Measurements from ENCODE around the gene ITIH2.
"Not testable (repeated sequence)": the region's sequence is repeated elsewhere in the genome, so short reads cannot be mapped to it uniquely, and the experiment has no call there.

The ITIH2 gene

DNA sequence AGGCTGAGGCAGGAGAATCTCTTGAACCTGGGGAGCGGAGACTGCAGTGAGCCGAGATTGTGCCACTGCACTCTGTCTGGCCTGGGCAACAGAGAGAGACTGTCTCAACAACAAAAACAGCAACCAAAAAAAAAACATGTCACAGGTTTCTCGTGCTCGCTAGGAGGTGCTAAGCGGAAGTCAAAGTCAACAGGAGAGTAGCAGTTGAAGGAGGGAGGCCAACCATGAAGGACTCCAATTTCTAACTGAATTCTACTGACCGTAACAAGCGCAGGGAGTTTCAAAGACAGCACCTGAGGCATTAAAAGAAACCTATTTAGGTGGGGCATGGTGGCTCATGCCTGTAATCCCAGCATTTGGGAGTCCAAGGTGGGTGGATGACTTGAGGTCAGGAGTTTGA, 65.3 kb downstream of the ITIH2 start:
- no peak for TF ChIP-seq CTCF (IDR thresholded peaks at IDR 0.05; ENCODE audit: control insufficient read depth, extremely low read depth, insufficient read depth)
- no peak for DNase-seq (ENCODE audit: low read depth)
- H3K4me3 ChIP-seq (ENCODE audit: low read depth, low read length) = no peak overlapping the region

GRCh38 chr10:7773845-7774801, 71.0 kb downstream of the ITIH2 start:
- TF ChIP-seq CTCF (IDR thresholded peaks at IDR 0.05; ENCODE audit: control insufficient read depth, extremely low read depth, insufficient read depth) = no peak
- peak; percentile 88 for DNase-seq (ENCODE audit: low read depth)
- no peak overlapping the region for H3K4me3 ChIP-seq (ENCODE audit: low read depth, low read length)

- no peak for TF ChIP-seq CTCF (IDR thresholded peaks at IDR 0.05; ENCODE audit: control insufficient read depth, extremely low read depth, insufficient read depth)
- no peak for DNase-seq (ENCODE audit: low read depth)
These were observed 73.7 kb downstream of the ITIH2 start for GRCh38 chr10:7776777-7777176.

DNA sequence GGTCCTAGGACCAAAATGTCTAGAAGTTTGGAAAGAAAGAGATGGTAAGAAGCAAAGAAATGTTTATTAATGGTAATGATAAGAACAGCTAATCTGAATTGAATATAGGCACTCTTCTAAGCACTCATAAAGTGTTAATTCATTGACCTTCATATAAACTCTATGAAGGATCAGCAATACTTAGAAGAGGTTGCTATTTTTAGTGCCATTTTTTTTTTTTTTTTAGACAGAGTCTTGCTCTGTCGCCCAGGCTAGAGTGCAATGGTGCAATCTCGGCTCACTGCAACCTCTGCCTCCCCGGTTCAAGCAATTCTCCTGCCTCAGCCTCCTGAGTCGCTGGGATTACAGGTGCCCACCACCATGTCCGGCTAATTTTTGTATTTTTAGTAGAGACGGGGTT, 79.1 kb downstream of the ITIH2 start:
- H3K4me3 ChIP-seq (ENCODE audit: low read depth, low read length); DNase-seq (ENCODE audit: low read depth): not testable (repeated sequence)

More at GRCh38 chr10:7776777-7777176, 73.7 kb downstream of the ITIH2 start:
- no peak overlapping the region for H3K4me3 ChIP-seq (ENCODE audit: low read depth, low read length)

DNA sequence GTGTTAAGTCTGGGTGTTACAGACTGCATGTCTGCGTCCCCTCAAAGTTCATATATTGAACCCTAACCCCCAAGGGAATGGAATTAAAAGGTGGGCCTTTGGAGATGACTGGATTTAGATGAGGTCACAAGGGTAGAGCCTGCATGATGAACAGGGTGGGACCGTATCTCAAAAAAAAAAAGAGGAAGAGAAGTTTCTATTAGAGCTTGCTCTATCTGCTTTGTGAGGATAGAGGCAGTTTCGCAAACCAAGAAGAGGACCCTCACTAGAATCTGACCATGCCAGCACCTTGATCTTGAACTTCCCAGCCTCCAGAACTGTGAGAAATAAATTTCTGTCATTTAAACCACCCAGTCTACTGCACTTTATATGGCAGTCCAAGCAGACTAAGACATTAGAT, 83.3 kb downstream of the ITIH2 start:
- DNase-seq (ENCODE audit: low read depth) = no peak
- TF ChIP-seq CTCF (IDR thresholded peaks at IDR 0.05; ENCODE audit: control insufficient read depth, extremely low read depth, insufficient read depth) = no peak
- peak overlapping the region; percentile 83 for H3K4me3 ChIP-seq (ENCODE audit: low read depth, low read length)

- peak overlapping the region; percentile 83 for H3K4me3 ChIP-seq (ENCODE audit: low read depth, low read length)
- no peak for DNase-seq (ENCODE audit: low read depth)
- TF ChIP-seq CTCF (IDR thresholded peaks at IDR 0.05; ENCODE audit: control insufficient read depth, extremely low read depth, insufficient read depth) = no peak
These were observed 84.2 kb downstream of the ITIH2 start for GRCh38 chr10:7787150-7787856.

DNA sequence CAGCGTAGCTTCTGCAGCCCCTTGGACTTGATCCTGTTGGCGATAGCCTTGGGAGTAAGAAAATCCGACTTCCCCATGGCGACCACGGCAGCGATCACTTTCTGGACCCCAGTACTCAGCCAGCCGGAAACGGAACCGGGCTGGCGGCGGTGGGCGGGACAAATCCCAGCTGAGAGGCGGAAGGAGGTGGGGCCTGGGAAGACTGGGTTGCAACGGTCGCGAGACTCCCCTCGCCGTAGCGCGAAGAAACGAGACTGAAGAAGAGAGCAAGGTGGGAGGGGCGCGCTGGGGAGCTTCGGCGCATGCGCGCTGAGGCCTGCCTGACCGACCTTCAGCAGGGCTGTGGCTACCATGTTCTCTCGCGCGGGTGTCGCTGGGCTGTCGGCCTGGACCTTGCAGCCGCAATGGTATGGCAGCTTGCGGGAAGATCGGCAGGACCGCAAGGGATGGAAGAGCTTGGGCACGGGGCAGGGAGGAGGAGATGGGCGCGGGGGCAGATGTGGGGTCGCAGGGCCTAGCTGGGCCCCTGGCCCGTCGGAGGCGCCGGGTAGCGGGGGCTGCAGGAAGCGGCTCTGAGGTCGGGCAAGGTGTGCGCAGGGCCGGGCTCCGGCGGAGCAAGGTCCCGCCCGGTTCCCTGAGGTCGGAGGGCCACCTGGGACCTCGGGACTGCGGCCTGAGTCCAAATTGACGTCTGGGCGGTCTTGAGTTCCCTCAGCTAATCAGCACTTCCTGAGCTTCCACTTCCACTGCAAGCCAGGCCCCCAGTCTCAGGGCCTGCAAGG, 84.9 kb downstream of the ITIH2 start, which contains the start of the genes ATP5F1C and KIN:
TSS of gene ATP5F1C (plus strand) at position 321 of the 782 bp plus-strand sequence. CDS start at position 352, 31 bp downstream.
TSS of gene KIN (minus strand) at position 137 of the 782 bp plus-strand sequence. CDS start at position 77, 60 bp downstream.
- peak; percentile 84 for DNase-seq (ENCODE audit: low read depth)
- no peak for TF ChIP-seq CTCF (IDR thresholded peaks at IDR 0.05; ENCODE audit: control insufficient read depth, extremely low read depth, insufficient read depth)
- peak within 1 kb of the TSS; percentile 83 for H3K4me3 ChIP-seq (ENCODE audit: low read depth, low read length)

All from LNCaP clone FGC (cell line).